ENCODE data around the gene NUP54. TPM values are rescaled to one million over a fixed set of nuclear protein-coding genes. Genes with fewer than 3 reads are reported as not detected.

The NUP54 gene
- polyA plus RNA-seq, 1 donor, result 47.1 TPM

DNA sequence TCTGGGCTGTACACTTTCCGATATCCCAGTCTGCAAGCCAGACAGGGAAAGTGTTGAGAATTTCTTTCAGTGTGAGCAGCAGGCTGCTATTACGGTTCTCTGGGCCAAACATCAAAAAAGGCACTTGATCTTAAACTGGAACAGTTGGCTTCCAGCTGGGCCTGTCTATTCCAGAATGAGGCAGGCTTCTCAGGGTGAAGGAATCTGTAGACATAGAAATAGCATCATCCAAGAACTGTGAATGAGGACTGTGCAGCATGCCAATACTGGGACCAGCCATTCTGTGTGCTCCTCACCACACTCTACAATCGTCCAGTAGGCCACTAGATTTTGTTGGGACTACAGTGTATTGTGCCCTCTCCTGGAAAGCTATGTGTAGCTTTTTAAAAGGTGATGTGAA is 42.5 kb downstream of the NUP54 start:
- no peak for DNase-seq
- Histone ChIP-seq H3K27me3 (ENCODE audit: control insufficient read depth, insufficient read depth, low read length) (no peaks in the 10 kb centered on the region), H3K36me3 (ENCODE audit: control insufficient read depth, insufficient read depth, low read length) (no peaks in the 10 kb centered on the region), H3K27ac (ENCODE audit: low read length) (no peak overlapping the region), H3K9me3 (ENCODE audit: control insufficient read depth, low read depth, low read length) (no peaks in the 10 kb centered on the region), H3K4me3 (ENCODE audit: low read length) (no peak overlapping the region), H3K4me1 (ENCODE audit: control insufficient read depth, insufficient read depth, low read length) (no peaks in the 10 kb centered on the region)
- WGBS (ENCODE audit: insufficient coverage, low lambda C conversion rate), result no CpG with 5 or more reads among the region's 3 CpGs

GRCh38 chr4:76096076-76096475 is 52.1 kb downstream of the NUP54 start:
- no CpG with 5 or more reads among the region's 3 CpGs for WGBS (ENCODE audit: insufficient coverage, low lambda C conversion rate)
- Histone ChIP-seq H3K4me3 (ENCODE audit: low read length) (no peak overlapping the region), H3K4me1 (ENCODE audit: control insufficient read depth, insufficient read depth, low read length) (no peaks in the 10 kb centered on the region), H3K36me3 (ENCODE audit: control insufficient read depth, insufficient read depth, low read length) (no peaks in the 10 kb centered on the region), H3K9me3 (ENCODE audit: control insufficient read depth, low read depth, low read length) (no peaks in the 10 kb centered on the region), H3K27me3 (ENCODE audit: control insufficient read depth, insufficient read depth, low read length) (no peaks in the 10 kb centered on the region), H3K27ac (ENCODE audit: low read length) (no peak overlapping the region)
- DNase-seq, result no peak

DNA sequence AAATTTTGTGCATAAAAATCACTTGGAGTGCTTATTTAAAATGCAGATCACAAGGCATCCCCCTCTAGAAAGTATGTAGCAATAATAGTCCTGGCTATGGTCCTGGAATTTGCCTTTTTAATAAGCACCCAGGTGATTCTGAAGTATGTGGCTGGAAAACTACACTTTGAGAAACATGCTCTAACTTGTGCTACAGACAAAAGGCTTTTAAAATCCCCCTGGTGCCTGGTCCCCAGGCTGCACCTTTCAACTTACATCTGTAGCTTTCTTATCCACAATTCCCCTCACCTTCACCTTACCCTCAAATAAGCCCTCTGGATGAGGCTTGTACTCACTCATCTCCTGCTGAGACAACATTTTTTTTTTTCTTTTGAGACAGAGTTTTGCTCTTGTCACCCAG is 52.6 kb downstream of the NUP54 start:
- no peaks in the 10 kb centered on the region for H3K36me3 ChIP-seq (ENCODE audit: control insufficient read depth, insufficient read depth, low read length)
- H3K27me3 ChIP-seq (ENCODE audit: control insufficient read depth, insufficient read depth, low read length), result no peaks in the 10 kb centered on the region
- H3K4me1 ChIP-seq (ENCODE audit: control insufficient read depth, insufficient read depth, low read length), result no peaks in the 10 kb centered on the region
- no peaks in the 10 kb centered on the region for H3K9me3 ChIP-seq (ENCODE audit: control insufficient read depth, low read depth, low read length)
- no peak overlapping the region for H3K4me3 ChIP-seq (ENCODE audit: low read length)
- no peak overlapping the region for H3K27ac ChIP-seq (ENCODE audit: low read length)
- no peak for DNase-seq

- H3K36me3 ChIP-seq (ENCODE audit: control insufficient read depth, insufficient read depth, low read length), result no peaks in the 10 kb centered on the region
- 80% methylated on average over 1 of the region's 2 CpGs for WGBS (ENCODE audit: insufficient coverage, low lambda C conversion rate)
- H3K27me3 ChIP-seq (ENCODE audit: control insufficient read depth, insufficient read depth, low read length), result no peaks in the 10 kb centered on the region
- H3K4me1 ChIP-seq (ENCODE audit: control insufficient read depth, insufficient read depth, low read length), result no peaks in the 10 kb centered on the region
- H3K4me3 ChIP-seq (ENCODE audit: low read length), result no peak overlapping the region
- no peak for DNase-seq
- H3K27ac ChIP-seq (ENCODE audit: low read length), result no peak overlapping the region
- H3K9me3 ChIP-seq (ENCODE audit: control insufficient read depth, low read depth, low read length), result no peaks in the 10 kb centered on the region
Observed at GRCh38 chr4:76091052-76091451, 57.1 kb downstream of the NUP54 start.

- H3K4me1 ChIP-seq (ENCODE audit: control insufficient read depth, insufficient read depth, low read length), result no peaks in the 10 kb centered on the region
- DNase-seq, result peak; percentile 32 to 39
- H3K36me3 ChIP-seq (ENCODE audit: control insufficient read depth, insufficient read depth, low read length), result no peaks in the 10 kb centered on the region
- H3K9me3 ChIP-seq (ENCODE audit: control insufficient read depth, low read depth, low read length), result no peaks in the 10 kb centered on the region
- 80% methylated on average over 1 of the region's 7 CpGs for WGBS (ENCODE audit: insufficient coverage, low lambda C conversion rate)
- H3K27me3 ChIP-seq (ENCODE audit: control insufficient read depth, insufficient read depth, low read length), result no peaks in the 10 kb centered on the region
- peak overlapping the region; percentile 65 for H3K27ac ChIP-seq (ENCODE audit: low read length)
- no peak overlapping the region for H3K4me3 ChIP-seq (ENCODE audit: low read length)
Observed at GRCh38 chr4:76090241-76090691, 57.9 kb downstream of the NUP54 start.

- H3K36me3 ChIP-seq (ENCODE audit: control insufficient read depth, insufficient read depth, low read length), result no peaks in the 10 kb centered on the region
- no peak overlapping the region for H3K27ac ChIP-seq (ENCODE audit: low read length)
- H3K4me3 ChIP-seq (ENCODE audit: low read length), result no peak overlapping the region
- H3K4me1 ChIP-seq (ENCODE audit: control insufficient read depth, insufficient read depth, low read length), result no peaks in the 10 kb centered on the region
- DNase-seq, result no peak
- WGBS (ENCODE audit: insufficient coverage, low lambda C conversion rate), result no CpG with 5 or more reads among the region's 2 CpGs
- H3K9me3 ChIP-seq (ENCODE audit: control insufficient read depth, low read depth, low read length), result no peaks in the 10 kb centered on the region
- no peaks in the 10 kb centered on the region for H3K27me3 ChIP-seq (ENCODE audit: control insufficient read depth, insufficient read depth, low read length)
Observed at GRCh38 chr4:76088719-76089118, 59.5 kb downstream of the NUP54 start.

DNA sequence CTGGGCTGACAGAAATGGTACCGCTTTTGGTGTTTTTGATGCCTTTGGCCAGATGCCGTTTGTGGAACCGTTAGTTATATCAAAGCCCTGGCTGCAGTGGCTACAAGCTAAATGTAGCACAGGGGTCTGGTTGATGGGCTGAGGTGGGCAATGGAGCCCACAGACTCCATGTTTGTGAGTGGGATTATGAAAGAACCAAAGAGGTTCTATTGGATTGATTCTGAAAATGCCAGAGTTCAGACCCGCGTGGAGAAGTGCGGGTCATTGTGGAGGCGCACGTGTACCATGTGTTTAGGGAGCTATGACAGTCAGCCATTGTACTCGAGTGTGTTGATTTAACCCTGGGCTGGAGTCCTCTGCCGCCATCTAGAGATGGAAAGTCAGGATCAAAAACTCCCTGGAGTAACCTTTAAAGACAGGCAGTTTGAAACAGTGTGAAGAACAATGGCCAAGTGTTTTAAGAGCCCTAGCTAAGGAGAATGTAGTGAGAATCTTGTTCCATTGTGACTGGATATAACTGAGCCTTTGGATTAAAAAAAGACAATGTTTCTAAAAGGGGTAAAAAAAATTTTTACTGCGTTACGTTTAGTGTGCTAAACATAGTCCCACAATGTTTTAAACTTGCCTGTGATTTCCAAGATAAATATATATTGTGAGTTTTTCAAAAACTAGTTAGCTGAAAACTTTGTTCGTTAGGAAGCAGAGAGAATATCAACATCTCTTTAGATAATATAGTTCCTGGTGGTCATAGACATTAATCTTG is 61.0 kb downstream of the NUP54 start:
- no peaks in the 10 kb centered on the region for H3K4me1 ChIP-seq (ENCODE audit: control insufficient read depth, insufficient read depth, low read length)
- no peak overlapping the region for H3K27ac ChIP-seq (ENCODE audit: low read length)
- H3K27me3 ChIP-seq (ENCODE audit: control insufficient read depth, insufficient read depth, low read length), result no peaks in the 10 kb centered on the region
- no peaks in the 10 kb centered on the region for H3K36me3 ChIP-seq (ENCODE audit: control insufficient read depth, insufficient read depth, low read length)
- no peak overlapping the region for H3K4me3 ChIP-seq (ENCODE audit: low read length)
- DNase-seq, result peak; percentile 60 to 70
- 63% methylated on average over 2 of the region's 13 CpGs for WGBS (ENCODE audit: insufficient coverage, low lambda C conversion rate)
- H3K9me3 ChIP-seq (ENCODE audit: control insufficient read depth, low read depth, low read length), result no peaks in the 10 kb centered on the region

GRCh38 chr4:76084542-76084941 is 63.7 kb downstream of the NUP54 start:
- Histone ChIP-seq H3K9me3 (ENCODE audit: control insufficient read depth, low read depth, low read length) (no peaks in the 10 kb centered on the region), H3K4me3 (ENCODE audit: low read length) (no peak overlapping the region), H3K36me3 (ENCODE audit: control insufficient read depth, insufficient read depth, low read length) (no peaks in the 10 kb centered on the region), H3K27ac (ENCODE audit: low read length) (no peak overlapping the region), H3K27me3 (ENCODE audit: control insufficient read depth, insufficient read depth, low read length) (no peaks in the 10 kb centered on the region), H3K4me1 (ENCODE audit: control insufficient read depth, insufficient read depth, low read length) (no peaks in the 10 kb centered on the region)
- no CpG with 5 or more reads among the region's 1 CpG for WGBS (ENCODE audit: insufficient coverage, low lambda C conversion rate)
- DNase-seq, result no peak

DNA sequence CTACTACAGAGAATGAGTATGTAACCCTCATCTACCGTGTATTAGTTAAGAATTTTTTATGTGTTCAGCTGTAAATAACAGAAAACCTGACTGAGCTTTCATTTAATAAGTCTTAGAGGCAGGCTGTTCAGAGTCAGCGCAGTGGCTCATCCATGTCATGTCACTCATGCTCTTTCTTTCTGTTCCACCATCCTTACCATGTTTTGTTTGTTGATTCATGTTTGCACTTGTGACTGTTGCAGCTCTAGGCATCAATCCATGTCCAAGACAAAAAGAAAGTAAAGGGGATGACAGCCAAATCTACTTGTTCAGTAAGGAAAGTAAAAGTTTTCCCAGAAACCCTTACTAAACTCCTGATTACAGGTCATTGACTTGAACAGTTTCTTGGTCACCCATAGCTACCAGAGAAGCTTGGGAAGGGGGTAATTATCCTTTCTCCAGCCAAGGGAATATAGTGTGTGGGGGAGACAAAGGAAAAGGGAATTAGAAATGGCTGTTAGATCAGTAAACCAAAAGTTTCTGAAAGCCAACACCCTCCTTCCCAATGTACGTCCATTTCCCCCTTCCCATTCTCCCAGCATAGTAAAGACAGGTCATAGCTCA is 64.7 kb downstream of the NUP54 start:
- H3K4me1 ChIP-seq (ENCODE audit: control insufficient read depth, insufficient read depth, low read length), result no peaks in the 10 kb centered on the region
- no peaks in the 10 kb centered on the region for H3K9me3 ChIP-seq (ENCODE audit: control insufficient read depth, low read depth, low read length)
- no peaks in the 10 kb centered on the region for H3K36me3 ChIP-seq (ENCODE audit: control insufficient read depth, insufficient read depth, low read length)
- H3K27me3 ChIP-seq (ENCODE audit: control insufficient read depth, insufficient read depth, low read length), result no peaks in the 10 kb centered on the region
- no peak overlapping the region for H3K27ac ChIP-seq (ENCODE audit: low read length)
- DNase-seq, result no peak
- H3K4me3 ChIP-seq (ENCODE audit: low read length), result no peak overlapping the region
- WGBS (ENCODE audit: insufficient coverage, low lambda C conversion rate), result no CpG with 5 or more reads among the region's 3 CpGs

GRCh38 chr4:76078033-76078613 is 70.1 kb downstream of the NUP54 start:
- WGBS (ENCODE audit: insufficient coverage, low lambda C conversion rate), result 92% methylated on average over 3 of the region's 4 CpGs
- DNase-seq, result no peak
- Histone ChIP-seq H3K36me3 (ENCODE audit: control insufficient read depth, insufficient read depth, low read length) (no peaks in the 10 kb centered on the region), H3K4me1 (ENCODE audit: control insufficient read depth, insufficient read depth, low read length) (no peaks in the 10 kb centered on the region), H3K27me3 (ENCODE audit: control insufficient read depth, insufficient read depth, low read length) (no peaks in the 10 kb centered on the region), H3K9me3 (ENCODE audit: control insufficient read depth, low read depth, low read length) (no peaks in the 10 kb centered on the region), H3K27ac (ENCODE audit: low read length) (no peak overlapping the region), H3K4me3 (ENCODE audit: low read length) (no peak overlapping the region)
